ENCODE results near the gene CPA4.
"Not testable (repeated sequence)": the region's sequence is repeated elsewhere in the genome, so short reads cannot be mapped to it uniquely, and the experiment has no call there.

Gene CPA4, protein sequence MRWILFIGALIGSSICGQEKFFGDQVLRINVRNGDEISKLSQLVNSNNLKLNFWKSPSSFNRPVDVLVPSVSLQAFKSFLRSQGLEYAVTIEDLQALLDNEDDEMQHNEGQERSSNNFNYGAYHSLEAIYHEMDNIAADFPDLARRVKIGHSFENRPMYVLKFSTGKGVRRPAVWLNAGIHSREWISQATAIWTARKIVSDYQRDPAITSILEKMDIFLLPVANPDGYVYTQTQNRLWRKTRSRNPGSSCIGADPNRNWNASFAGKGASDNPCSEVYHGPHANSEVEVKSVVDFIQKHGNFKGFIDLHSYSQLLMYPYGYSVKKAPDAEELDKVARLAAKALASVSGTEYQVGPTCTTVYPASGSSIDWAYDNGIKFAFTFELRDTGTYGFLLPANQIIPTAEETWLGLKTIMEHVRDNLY

DNA sequence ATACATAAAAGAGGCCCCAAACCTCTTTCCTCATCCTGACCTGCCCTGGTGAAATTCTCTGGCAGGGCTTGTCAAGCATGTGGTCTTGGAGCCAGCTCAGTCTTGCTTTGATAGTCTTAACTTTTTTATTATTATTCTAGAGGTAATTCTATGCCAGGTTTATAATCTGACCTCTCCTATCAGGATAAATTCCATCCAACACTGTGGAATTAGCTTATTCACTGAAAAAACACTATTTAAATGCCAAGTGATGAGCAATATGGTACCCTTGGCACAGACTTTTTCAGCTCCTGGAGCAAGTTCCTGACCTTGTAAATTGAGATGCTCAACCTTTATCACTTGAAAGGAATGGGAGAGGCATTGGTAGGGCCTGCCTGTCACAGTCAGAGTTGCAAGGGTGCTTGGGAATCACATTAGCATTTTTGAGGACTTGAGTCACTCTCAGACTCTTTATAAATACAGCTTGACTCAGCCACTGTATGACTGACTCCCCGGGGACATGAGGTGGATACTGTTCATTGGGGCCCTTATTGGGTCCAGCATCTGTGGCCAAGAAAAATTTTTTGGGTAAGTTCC is at the start of gene CPA4:
CPA4 (plus strand) TSS at position 480 of the 576 bp plus-strand sequence; CDS start at position 500, 20 bp downstream.
- DNase-seq: no peak

DNA sequence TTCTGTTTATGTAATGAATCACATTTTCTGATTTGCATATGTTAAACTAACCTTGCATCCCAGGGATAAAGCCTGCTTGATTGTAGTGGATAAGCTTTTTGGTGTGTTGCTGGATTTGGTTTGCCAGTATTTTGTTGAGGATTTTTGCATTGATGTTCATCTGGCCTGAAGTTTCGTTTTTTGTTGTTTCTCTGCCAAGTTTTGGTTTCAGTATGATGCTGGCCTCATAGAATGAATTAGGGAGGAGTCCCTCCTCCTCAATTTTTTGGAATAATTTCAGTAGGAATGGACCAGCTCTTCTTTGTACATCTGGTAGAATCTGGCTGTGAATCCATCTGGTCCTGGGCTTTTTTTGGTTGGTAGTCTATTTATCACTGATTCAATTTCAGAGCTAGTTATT is 49.5 kb upstream of the CPA4 start:
- DNase-seq: not testable (repeated sequence)

- not testable (repeated sequence) for DNase-seq
These were observed 46.5 kb upstream of the CPA4 start for GRCh38 chr7:130246491-130246890.

GRCh38 chr7:130248842-130249241 is 44.1 kb upstream of the CPA4 start:
- not testable (repeated sequence) for DNase-seq

DNA sequence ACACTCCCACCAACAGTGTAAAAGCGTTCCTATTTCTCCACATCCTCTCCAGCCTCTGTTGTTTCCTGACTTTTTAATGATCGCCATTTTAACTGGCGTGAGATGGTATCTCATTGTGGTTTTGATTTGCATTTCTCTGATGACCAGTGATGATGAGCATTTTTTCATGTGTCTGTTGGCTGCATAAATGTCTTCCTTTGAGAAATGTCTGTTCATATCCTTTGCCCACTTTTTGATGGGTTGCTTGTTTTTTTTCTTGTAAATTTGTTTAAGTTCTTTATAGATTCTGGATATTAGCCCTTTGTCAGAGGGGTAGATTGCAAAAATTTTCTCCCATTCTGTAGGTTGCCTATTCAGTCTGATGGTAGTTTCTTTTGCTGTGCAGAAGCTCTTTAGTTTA is 43.3 kb upstream of the CPA4 start:
- not testable (repeated sequence) for DNase-seq

- DNase-seq: no peak
These were observed 38.4 kb upstream of the CPA4 start for GRCh38 chr7:130254555-130254954.

- DNase-seq: no peak
These were observed 36.3 kb upstream of the CPA4 start for GRCh38 chr7:130256704-130257103.

DNA sequence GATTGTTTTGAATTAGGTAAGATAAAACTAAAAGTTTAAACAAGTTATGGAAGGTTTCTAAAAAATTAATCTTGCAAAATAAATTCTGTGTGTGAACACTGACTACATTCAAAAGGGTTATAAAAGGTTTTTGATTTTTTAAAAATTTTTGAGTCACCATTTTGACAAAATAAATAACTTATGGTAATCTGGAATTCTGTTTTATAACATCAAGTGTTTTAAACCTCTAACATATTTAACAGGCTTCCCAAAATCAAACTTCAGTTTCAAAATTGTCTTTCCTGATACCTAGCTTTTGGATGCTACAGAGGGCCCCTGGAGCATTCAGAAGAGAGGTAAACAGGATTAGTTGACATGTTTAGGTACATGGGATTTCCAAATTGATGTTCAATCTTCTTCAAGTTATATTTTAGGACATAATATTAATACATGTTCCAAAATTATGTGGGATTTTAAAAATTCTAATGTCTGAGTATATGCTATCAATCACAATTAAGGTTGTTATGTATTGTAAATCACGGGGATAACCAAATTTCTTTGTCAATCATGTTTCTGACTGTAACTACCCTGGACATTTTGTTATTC is 34.4 kb upstream of the CPA4 start:
- no peak for DNase-seq

DNA sequence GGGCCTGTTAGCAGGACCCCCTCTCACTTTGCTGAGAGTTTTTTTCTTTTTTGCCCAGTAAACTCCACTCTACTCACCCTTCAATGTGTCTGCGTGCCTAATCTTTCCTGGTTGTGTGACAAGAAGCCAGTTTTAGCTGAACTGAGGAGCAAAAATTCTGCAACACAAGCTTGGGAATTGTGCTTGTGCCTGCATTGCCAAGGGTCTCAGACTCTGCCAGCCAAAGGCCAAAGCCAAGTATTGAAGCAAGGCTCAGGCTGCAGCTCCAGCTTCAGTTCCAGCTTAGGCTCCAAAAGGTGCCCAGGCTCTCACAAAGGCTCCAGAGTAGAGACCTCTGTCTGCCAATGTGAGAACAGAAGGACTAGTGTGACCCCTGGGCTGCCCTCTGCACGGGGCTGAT is 30.5 kb upstream of the CPA4 start:
- DNase-seq: no peak

GRCh38 chr7:130263130-130263529 is 29.8 kb upstream of the CPA4 start:
- no peak for DNase-seq

DNA sequence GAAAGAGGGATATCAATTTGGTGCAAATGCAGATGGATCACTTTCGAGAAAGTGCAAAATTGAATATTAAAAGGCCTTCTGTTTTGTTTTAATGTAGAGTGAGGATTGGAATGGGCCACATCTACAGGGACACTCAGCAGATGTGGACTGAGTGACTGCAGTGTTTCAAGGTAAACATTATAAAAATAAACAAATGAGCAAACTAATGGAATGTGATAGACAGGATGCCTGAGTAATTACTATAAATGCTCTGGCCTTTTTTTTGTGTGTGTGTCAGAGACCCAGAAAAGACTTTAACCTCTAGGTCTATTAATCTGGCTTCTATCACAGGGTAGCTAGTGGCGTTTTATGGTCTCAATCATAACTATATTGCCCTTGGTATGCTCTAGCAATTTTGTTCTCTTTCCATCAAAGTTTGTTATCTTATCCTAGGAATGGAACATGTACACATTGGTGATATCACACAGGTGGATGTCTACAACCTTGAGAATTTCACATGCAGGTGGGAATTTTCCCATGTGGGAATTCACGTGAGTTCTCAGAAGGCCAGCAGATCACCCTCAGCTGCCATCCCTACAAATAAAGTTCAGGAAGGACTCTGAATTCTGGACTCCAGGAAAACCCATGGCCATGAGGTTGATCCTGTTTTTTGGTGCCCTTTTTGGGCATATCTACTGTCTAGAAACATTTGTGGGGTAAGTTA is 26.6 kb upstream of the CPA4 start, which contains the start of gene CPA2:
CPA2 (plus strand) TSS at position 606 of the 703 bp plus-strand sequence; CDS start at position 625, 19 bp downstream.
- no peak for DNase-seq

- DNase-seq: no peak
These were observed 26.0 kb upstream of the CPA4 start for GRCh38 chr7:130266961-130267321.

DNA sequence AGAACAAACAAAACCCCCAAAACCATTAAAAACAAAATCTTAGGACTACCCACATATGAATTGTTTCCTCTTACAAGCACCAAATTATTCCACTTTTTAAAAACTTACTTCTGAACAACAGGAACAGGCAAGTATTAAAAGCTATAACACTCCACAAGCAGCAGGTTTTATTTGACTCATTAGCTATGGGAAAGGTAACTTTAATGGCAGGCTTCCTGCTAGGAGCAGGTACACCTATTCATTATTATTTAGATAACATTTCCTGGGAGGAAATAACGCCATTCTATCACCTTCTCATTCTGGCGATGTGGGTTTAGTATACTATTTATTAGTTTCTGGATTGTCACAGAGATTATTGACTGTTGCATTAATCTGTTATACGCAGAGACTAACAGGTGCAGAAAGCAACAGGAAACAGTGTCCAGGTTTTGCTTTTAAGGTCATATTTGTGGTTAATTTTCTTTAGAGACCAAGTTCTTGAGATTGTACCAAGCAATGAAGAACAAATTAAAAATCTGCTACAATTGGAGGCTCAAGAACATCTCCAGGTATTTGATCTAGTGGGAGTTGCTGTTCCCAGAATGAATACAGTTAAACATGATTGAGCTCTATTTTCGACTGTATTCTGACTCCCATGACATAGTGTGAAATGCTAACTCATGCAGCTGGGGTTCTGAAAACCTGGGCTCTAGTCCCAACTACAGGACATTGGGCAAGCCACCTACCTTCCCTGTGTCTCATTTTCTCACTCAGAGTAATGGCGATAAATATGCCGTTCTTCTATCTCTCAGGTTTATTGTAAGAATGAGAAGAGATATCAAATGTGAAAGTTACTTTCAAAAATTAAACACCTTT is 24.3 kb upstream of the CPA4 start:
- no peak for DNase-seq

DNA sequence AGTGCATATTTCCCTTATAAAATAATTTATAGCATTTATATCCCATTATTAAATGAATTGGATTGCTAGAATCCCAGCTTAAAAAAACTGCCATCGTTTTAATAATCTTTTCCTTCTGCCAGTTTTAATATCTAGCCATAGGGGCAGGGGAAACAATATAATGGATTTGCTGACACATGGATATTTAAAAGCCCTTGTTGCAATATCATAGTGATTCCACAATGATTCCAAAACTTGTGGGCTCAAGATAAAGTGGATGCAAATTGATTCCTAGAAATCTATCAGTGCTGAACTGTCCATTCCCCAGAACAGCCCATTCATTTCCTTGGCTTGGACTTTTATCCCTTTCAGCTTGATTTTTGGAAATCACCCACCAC is 23.7 kb upstream of the CPA4 start:
- no peak for DNase-seq

- no peak for DNase-seq
These were observed 21.8 kb upstream of the CPA4 start for GRCh38 chr7:130270947-130271800.

GRCh38 chr7:130272381-130273080 is 20.4 kb upstream of the CPA4 start:
- DNase-seq: no peak

DNA sequence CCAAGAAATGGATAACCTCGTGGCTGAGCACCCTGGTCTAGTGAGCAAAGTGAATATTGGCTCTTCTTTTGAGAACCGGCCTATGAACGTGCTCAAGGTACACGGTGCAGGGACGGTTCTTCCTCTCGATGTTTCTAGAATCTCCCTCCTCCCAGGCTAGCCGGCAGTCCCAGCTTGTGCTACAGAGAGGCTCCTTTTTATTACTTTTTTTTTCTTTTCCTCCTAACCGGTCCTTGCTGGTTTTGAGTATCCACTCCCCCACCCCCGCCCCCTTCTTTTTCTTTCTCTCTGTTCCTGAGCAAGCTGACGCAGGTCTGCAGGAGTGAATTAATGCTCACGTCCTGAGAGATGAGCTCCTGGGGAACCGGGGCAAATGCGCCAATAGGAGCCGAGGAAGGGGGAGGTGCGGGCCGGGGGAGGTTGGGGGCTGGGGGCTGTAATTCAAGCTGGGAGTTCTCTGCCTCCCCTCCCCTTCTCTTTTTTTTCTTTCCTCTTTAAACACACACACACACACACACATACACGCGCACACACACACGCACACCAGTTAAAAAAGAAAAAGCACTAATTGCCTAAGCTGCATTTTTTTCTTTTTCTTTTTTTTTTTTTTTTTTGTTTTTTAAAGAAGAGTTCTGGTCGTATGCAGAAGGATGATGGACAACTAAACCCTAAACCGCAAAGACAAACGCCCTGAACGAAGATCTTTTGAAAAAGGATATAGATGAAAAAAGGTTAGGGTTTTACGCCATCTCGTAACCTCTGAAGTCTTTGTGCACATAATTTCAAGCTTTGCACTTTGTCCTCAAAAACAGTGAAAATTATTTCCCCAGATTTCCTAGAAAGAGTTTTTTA is 19.7 kb upstream of the CPA4 start:
- no peak for DNase-seq

DNA sequence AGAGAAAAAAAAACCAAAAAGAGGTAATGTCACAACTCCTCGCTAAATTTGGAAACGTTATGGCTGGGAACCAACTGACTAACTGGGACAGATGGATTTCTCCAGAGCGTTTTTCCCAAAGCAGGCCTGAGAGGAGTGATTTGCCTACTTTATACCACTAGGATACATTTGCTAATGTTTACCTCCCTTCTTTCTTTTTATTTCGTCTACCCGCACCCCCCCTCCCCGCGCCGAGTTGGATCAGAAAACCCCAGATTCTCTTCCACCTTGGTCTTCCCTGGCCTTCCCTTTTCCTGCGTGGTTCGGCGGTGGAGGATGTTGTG is 19.1 kb upstream of the CPA4 start:
- DNase-seq: no peak

DNA sequence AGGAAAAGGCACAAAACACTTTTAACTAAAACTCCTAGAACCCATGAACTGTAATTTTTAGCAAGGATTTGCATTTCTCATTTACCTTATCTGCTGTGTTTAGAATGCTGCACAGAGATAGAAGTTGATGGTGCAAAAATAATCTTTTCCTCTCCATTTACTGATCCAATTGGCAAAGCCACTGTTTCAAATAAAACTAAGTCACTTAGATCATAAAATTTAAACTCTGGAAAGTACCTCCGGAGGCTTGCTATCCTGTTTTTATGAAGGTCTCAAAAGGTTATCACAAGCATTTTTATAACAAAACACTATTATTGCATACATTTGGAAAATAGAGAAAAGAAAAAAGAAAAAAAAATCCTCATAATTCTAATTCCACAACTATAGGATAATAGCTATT is 18.7 kb upstream of the CPA4 start:
- no peak for DNase-seq

- no peak for DNase-seq
These were observed 17.9 kb upstream of the CPA4 start for GRCh38 chr7:130274983-130275591.

Measured in activated naive CD4-positive, alpha-beta T cell treated with anti-CD3 and anti-CD28 coated beads, Interleukin-2, amount 50 U/mL, for 16 hours (primary cell).